ENCODE data around the gene SKI. TPM values are rescaled to one million over a fixed set of nuclear protein-coding genes. Genes with fewer than 3 reads are reported as not detected.
A peak's percentile ranks its signal among the peaks of the same experiment; 100 is the strongest.

Gene SKI
- total and polyA plus RNA-seq, 2 experiments from 2014 or later = 5.1 to 21.9 TPM

DNA sequence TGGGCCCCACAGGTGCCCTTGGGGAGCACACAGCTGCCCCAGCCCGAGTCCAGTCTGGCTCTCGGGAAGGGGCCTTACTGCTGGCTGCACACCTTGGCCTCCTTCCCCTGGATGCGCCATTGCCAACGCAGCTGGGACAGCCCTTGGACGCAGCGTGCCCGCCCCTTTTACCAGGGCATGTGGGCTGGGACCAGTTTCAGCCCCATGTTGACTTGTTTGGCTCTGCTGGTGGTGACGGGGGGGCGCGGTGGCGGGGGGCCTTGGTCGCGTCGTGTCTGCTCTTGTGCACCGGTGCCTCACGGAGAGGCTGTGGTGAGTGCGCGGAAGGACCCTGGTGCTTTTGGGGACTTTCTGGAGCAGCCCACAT lies 19.6 kb downstream of the SKI start:
- Histone ChIP-seq H3K4me1 (ENCODE audit: insufficient read depth) (peaks cover 62% of the 10 kb centered on the region), H2AFZ (no peak overlapping the region), H3K27ac (peak overlapping the region; percentile 86), H3K9me2 (replicated peaks; ENCODE audit: insufficient read depth) (no peaks in the 10 kb centered on the region), H3K9me3 (ENCODE audit: low read depth) (no peaks in the 10 kb centered on the region), H3K4me3 (no peak overlapping the region), H3K27me3 (no peaks in the 10 kb centered on the region), H3K4me2 (peak overlapping the region; percentile 66), H4K20me1 (ENCODE audit: insufficient read depth, poor library complexity, severe bottlenecking) (peaks cover 96% of the 10 kb centered on the region), H3K36me3 (replicated peaks; ENCODE audit: insufficient read depth, low read depth) (no peaks in the 10 kb centered on the region), H3K79me2 (peaks cover 97% of the 10 kb centered on the region)
- TF ChIP-seq, protein P1, sequence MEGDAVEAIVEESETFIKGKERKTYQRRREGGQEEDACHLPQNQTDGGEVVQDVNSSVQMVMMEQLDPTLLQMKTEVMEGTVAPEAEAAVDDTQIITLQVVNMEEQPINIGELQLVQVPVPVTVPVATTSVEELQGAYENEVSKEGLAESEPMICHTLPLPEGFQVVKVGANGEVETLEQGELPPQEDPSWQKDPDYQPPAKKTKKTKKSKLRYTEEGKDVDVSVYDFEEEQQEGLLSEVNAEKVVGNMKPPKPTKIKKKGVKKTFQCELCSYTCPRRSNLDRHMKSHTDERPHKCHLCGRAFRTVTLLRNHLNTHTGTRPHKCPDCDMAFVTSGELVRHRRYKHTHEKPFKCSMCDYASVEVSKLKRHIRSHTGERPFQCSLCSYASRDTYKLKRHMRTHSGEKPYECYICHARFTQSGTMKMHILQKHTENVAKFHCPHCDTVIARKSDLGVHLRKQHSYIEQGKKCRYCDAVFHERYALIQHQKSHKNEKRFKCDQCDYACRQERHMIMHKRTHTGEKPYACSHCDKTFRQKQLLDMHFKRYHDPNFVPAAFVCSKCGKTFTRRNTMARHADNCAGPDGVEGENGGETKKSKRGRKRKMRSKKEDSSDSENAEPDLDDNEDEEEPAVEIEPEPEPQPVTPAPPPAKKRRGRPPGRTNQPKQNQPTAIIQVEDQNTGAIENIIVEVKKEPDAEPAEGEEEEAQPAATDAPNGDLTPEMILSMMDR (IDR thresholded peaks at IDR 0.05; ENCODE audit: poor library complexity) = no peak
- TF ChIP-seq EZH2 (IDR thresholded peaks at IDR 0.05; ENCODE audit: borderline replicate concordance) = no peak
- TF ChIP-seq EZH2phosphoT487 (IDR thresholded peaks at IDR 0.05; ENCODE audit: low read depth, severe bottlenecking, unreplicated experiment) = no peak
- DNase-seq (ENCODE audit: low spot score) = no peak
- 86% methylated on average over 18 of the region's 18 CpGs for WGBS (ENCODE audit: low lambda C conversion rate, missing lambda C conversion rate)

- Histone ChIP-seq H3K27ac (peak overlapping the region; percentile 86), H2AFZ (no peak overlapping the region), H3K36me3 (replicated peaks; ENCODE audit: insufficient read depth, low read depth) (no peaks in the 10 kb centered on the region), H3K9me3 (ENCODE audit: low read depth) (no peaks in the 10 kb centered on the region), H3K4me3 (no peak overlapping the region), H3K79me2 (peaks cover 97% of the 10 kb centered on the region), H3K9me2 (replicated peaks; ENCODE audit: insufficient read depth) (no peaks in the 10 kb centered on the region), H3K27me3 (no peaks in the 10 kb centered on the region), H4K20me1 (ENCODE audit: insufficient read depth, poor library complexity, severe bottlenecking) (peaks cover 96% of the 10 kb centered on the region), H3K4me1 (ENCODE audit: insufficient read depth) (peaks cover 62% of the 10 kb centered on the region), H3K4me2 (peak overlapping the region; percentile 66)
- peak; percentile 74 for DNase-seq (ENCODE audit: low spot score)
- 50% methylated on average over 21 of the region's 21 CpGs for WGBS (ENCODE audit: low lambda C conversion rate, missing lambda C conversion rate)
- TF ChIP-seq, protein P1 (IDR thresholded peaks at IDR 0.05; ENCODE audit: poor library complexity) = no peak
- no peak for TF ChIP-seq EZH2 (IDR thresholded peaks at IDR 0.05; ENCODE audit: borderline replicate concordance)
- no peak for TF ChIP-seq EZH2phosphoT487 (IDR thresholded peaks at IDR 0.05; ENCODE audit: low read depth, severe bottlenecking, unreplicated experiment)
These were observed 20.2 kb downstream of the SKI start for GRCh38 chr1:2248127-2248826.

DNA sequence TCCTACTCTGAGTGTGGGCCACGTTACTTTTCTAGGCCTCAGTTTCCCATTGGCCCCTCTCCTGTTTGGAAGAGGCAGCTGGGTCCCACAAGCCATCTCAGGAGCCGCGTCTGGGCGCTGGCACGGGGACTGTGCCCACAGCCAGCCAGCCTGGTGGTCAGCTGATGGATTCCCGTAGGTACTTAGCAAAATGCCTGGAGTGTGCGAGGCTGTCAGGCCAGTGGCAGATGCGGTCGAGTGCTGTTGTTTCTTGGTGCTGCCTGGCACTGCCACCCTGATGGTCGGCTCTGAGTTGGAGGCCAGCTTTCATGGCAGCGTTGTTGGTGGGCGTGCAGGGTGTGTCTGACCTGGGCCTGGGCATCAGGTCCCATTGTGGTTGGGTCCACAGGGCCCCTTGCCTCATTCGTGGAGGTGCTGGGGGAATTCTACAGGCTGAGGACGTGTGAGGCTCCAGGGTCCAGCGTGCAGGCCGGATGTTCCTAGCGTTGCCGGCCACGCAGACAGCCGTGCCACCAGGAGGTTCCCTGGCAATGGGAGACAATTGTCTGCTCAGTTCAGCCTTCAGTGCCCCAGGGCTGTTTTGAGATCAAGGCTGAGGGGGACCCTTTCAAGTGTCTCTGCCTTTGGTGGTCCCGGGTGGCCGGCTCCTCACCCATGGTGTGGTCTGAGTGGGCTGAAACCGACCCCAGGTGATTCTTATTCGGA lies 20.9 kb downstream of the SKI start:
- Histone ChIP-seq H4K20me1 (ENCODE audit: insufficient read depth, poor library complexity, severe bottlenecking) (peaks cover 97% of the 10 kb centered on the region), H3K9me3 (ENCODE audit: low read depth) (no peaks in the 10 kb centered on the region), H3K27me3 (no peaks in the 10 kb centered on the region), H3K4me1 (ENCODE audit: insufficient read depth) (peaks cover 62% of the 10 kb centered on the region), H3K36me3 (replicated peaks; ENCODE audit: insufficient read depth, low read depth) (no peaks in the 10 kb centered on the region), H3K79me2 (peaks cover 97% of the 10 kb centered on the region), H3K4me2 (peak overlapping the region; percentile 66), H3K9me2 (replicated peaks; ENCODE audit: insufficient read depth) (no peaks in the 10 kb centered on the region), H3K27ac (peak overlapping the region; percentile 86), H2AFZ (no peak overlapping the region), H3K4me3 (no peak overlapping the region)
- DNase-seq (ENCODE audit: low spot score) = no peak
- WGBS (ENCODE audit: low lambda C conversion rate, missing lambda C conversion rate) = 88% methylated on average over 24 of the region's 24 CpGs
- TF ChIP-seq, protein P1 (IDR thresholded peaks at IDR 0.05; ENCODE audit: poor library complexity) = no peak
- TF ChIP-seq EZH2 (IDR thresholded peaks at IDR 0.05; ENCODE audit: borderline replicate concordance) (no peak), EZH2phosphoT487 (IDR thresholded peaks at IDR 0.05; ENCODE audit: low read depth, severe bottlenecking, unreplicated experiment) (no peak)
